Raji (cell line): ENCODE measurements around the gene ZBTB46.

ENCODE experiments used
- POLR2A ChIP-seq: IDR thresholded peaks from 2 replicates; pipeline ENCODE4 v1.6.1; 2011; ENCODE audit warnings: low read depth, low read length, control low read depth; ENCODE audit not compliant: insufficient read depth

ZBTB46 gene

GRCh38 chr20:63753381-63753780 lies 77.7 kb downstream of the ZBTB46 start:
- TF ChIP-seq POLR2A: no peak

- TF ChIP-seq POLR2A: no peak
Measured at GRCh38 chr20:63752411-63753101, 78.5 kb downstream of the ZBTB46 start.

GRCh38 chr20:63751471-63752271 lies 79.4 kb downstream of the ZBTB46 start:
- TF ChIP-seq POLR2A: no peak

GRCh38 chr20:63750807-63751470 lies 80.1 kb downstream of the ZBTB46 start:
- no peak for TF ChIP-seq POLR2A

GRCh38 chr20:63749597-63750508 lies 81.2 kb downstream of the ZBTB46 start:
- no peak for TF ChIP-seq POLR2A

- TF ChIP-seq POLR2A: no peak
Measured at GRCh38 chr20:63748934-63749270, 82.2 kb downstream of the ZBTB46 start.

- TF ChIP-seq POLR2A: no peak
Measured at GRCh38 chr20:63748070-63748933, 82.8 kb downstream of the ZBTB46 start.

GRCh38 chr20:63747622-63748069 lies 83.4 kb downstream of the ZBTB46 start:
- no peak for TF ChIP-seq POLR2A

- TF ChIP-seq POLR2A: no peak
Measured at GRCh38 chr20:63746751-63747315, 84.2 kb downstream of the ZBTB46 start.

GRCh38 chr20:63745961-63746731 lies 84.9 kb downstream of the ZBTB46 start:
- no peak for TF ChIP-seq POLR2A

GRCh38 chr20:63745424-63745805 lies 85.6 kb downstream of the ZBTB46 start:
- TF ChIP-seq POLR2A: no peak

- no peak for TF ChIP-seq POLR2A
Measured at GRCh38 chr20:63744574-63745423, 86.3 kb downstream of the ZBTB46 start.
